Measurements from ENCODE around the gene DKK2. TPM values are rescaled to one million over a fixed set of nuclear protein-coding genes. Genes with fewer than 3 reads are reported as not detected.

DKK2 gene
- total and polyA plus RNA-seq, 2 donors = 0.85 to 0.91 TPM

- Histone ChIP-seq H3K4me1 (ENCODE audit: control insufficient read depth in 2 of 2, insufficient read depth in 2 of 2, low read length in 2 of 2) (no peaks in the 10 kb centered on the region), H3K27me3 (ENCODE audit: control insufficient read depth in 2 of 2, insufficient read depth in 1 of 2, low read length in 1 of 2) (peaks cover 0 to under 1% of the 10 kb centered on the region in 2 donors), H3K27ac (ENCODE audit: low read depth in 1 of 2, low read length in 1 of 2) (no peak overlapping the region), H3K9me3 (ENCODE audit: control insufficient read depth in 2 of 2, insufficient read depth in 1 of 2, low read length in 1 of 2) (no peaks in the 10 kb centered on the region), H3K4me3 (ENCODE audit: low read length in 2 of 2) (no peak overlapping the region), H3K36me3 (ENCODE audit: control insufficient read depth in 2 of 2, insufficient read depth in 2 of 2, low read length in 1 of 2) (no peaks in the 10 kb centered on the region)
- DNase-seq (ENCODE audit: low read depth in 6 of 9, low spot score in 9 of 9) = no peak
- WGBS = 89% methylated on average over 1 of the region's 1 CpG
Measured at GRCh38 chr4:107027379-107027778, 8.7 kb downstream of the DKK2 start.

- no peak for DNase-seq (ENCODE audit: low read depth in 6 of 9, low spot score in 9 of 9)
- Histone ChIP-seq H3K4me3 (ENCODE audit: low read length in 2 of 2) (no peak overlapping the region), H3K9me3 (ENCODE audit: control insufficient read depth in 2 of 2, insufficient read depth in 1 of 2, low read length in 1 of 2) (no peaks in the 10 kb centered on the region), H3K27me3 (ENCODE audit: control insufficient read depth in 2 of 2, insufficient read depth in 1 of 2, low read length in 1 of 2) (no peaks in the 10 kb centered on the region), H3K4me1 (ENCODE audit: control insufficient read depth in 2 of 2, insufficient read depth in 2 of 2, low read length in 2 of 2) (no peaks in the 10 kb centered on the region), H3K36me3 (ENCODE audit: control insufficient read depth in 2 of 2, insufficient read depth in 2 of 2, low read length in 1 of 2) (no peaks in the 10 kb centered on the region), H3K27ac (ENCODE audit: low read depth in 1 of 2, low read length in 1 of 2) (no peak overlapping the region)
- 93% methylated on average over 3 of the region's 3 CpGs for WGBS
Measured at GRCh38 chr4:107018344-107018735, 17.8 kb downstream of the DKK2 start.

GRCh38 chr4:107017443-107018343 is 18.4 kb downstream of the DKK2 start:
- Histone ChIP-seq H3K4me3 (ENCODE audit: low read length in 2 of 2) (no peak overlapping the region), H3K4me1 (ENCODE audit: control insufficient read depth in 2 of 2, insufficient read depth in 2 of 2, low read length in 2 of 2) (no peaks in the 10 kb centered on the region), H3K27ac (ENCODE audit: low read depth in 1 of 2, low read length in 1 of 2) (no peak overlapping the region), H3K27me3 (ENCODE audit: control insufficient read depth in 2 of 2, insufficient read depth in 1 of 2, low read length in 1 of 2) (no peaks in the 10 kb centered on the region), H3K36me3 (ENCODE audit: control insufficient read depth in 2 of 2, insufficient read depth in 2 of 2, low read length in 1 of 2) (no peaks in the 10 kb centered on the region), H3K9me3 (ENCODE audit: control insufficient read depth in 2 of 2, insufficient read depth in 1 of 2, low read length in 1 of 2) (no peaks in the 10 kb centered on the region)
- DNase-seq (ENCODE audit: low read depth in 6 of 9, low spot score in 9 of 9) = no peak
- WGBS = 82% methylated on average over 7 of the region's 7 CpGs

- Histone ChIP-seq H3K27ac (ENCODE audit: low read depth in 1 of 2, low read length in 1 of 2) (no peak overlapping the region), H3K36me3 (ENCODE audit: control insufficient read depth in 2 of 2, insufficient read depth in 2 of 2, low read length in 1 of 2) (no peaks in the 10 kb centered on the region), H3K27me3 (ENCODE audit: control insufficient read depth in 2 of 2, insufficient read depth in 1 of 2, low read length in 1 of 2) (no peaks in the 10 kb centered on the region), H3K9me3 (ENCODE audit: control insufficient read depth in 2 of 2, insufficient read depth in 1 of 2, low read length in 1 of 2) (no peaks in the 10 kb centered on the region), H3K4me1 (ENCODE audit: control insufficient read depth in 2 of 2, insufficient read depth in 2 of 2, low read length in 2 of 2) (no peaks in the 10 kb centered on the region), H3K4me3 (ENCODE audit: low read length in 2 of 2) (no peak overlapping the region)
- 96% methylated on average over 3 of the region's 3 CpGs for WGBS
- DNase-seq (ENCODE audit: low read depth in 6 of 9, low spot score in 9 of 9) = no peak
Measured at GRCh38 chr4:107011312-107011711, 24.8 kb downstream of the DKK2 start.

- Histone ChIP-seq H3K27me3 (ENCODE audit: control insufficient read depth in 2 of 2, insufficient read depth in 1 of 2, low read length in 1 of 2) (no peaks in the 10 kb centered on the region), H3K4me3 (ENCODE audit: low read length in 2 of 2) (no peak overlapping the region), H3K27ac (ENCODE audit: low read depth in 1 of 2, low read length in 1 of 2) (no peak overlapping the region), H3K4me1 (ENCODE audit: control insufficient read depth in 2 of 2, insufficient read depth in 2 of 2, low read length in 2 of 2) (no peaks in the 10 kb centered on the region), H3K9me3 (ENCODE audit: control insufficient read depth in 2 of 2, insufficient read depth in 1 of 2, low read length in 1 of 2) (no peaks in the 10 kb centered on the region), H3K36me3 (ENCODE audit: control insufficient read depth in 2 of 2, insufficient read depth in 2 of 2, low read length in 1 of 2) (no peaks in the 10 kb centered on the region)
- WGBS = 92% methylated on average over 3 of the region's 3 CpGs
- no peak for DNase-seq (ENCODE audit: low read depth in 6 of 9, low spot score in 9 of 9)
Measured at GRCh38 chr4:107009196-107009968, 26.7 kb downstream of the DKK2 start.

GRCh38 chr4:107008115-107008514 is 28.0 kb downstream of the DKK2 start:
- no peak for DNase-seq (ENCODE audit: low read depth in 6 of 9, low spot score in 9 of 9)
- Histone ChIP-seq H3K27me3 (ENCODE audit: control insufficient read depth in 2 of 2, insufficient read depth in 1 of 2, low read length in 1 of 2) (no peaks in the 10 kb centered on the region), H3K36me3 (ENCODE audit: control insufficient read depth in 2 of 2, insufficient read depth in 2 of 2, low read length in 1 of 2) (no peaks in the 10 kb centered on the region), H3K4me3 (ENCODE audit: low read length in 2 of 2) (no peak overlapping the region), H3K27ac (ENCODE audit: low read depth in 1 of 2, low read length in 1 of 2) (no peak overlapping the region), H3K9me3 (ENCODE audit: control insufficient read depth in 2 of 2, insufficient read depth in 1 of 2, low read length in 1 of 2) (no peaks in the 10 kb centered on the region), H3K4me1 (ENCODE audit: control insufficient read depth in 2 of 2, insufficient read depth in 2 of 2, low read length in 2 of 2) (no peaks in the 10 kb centered on the region)
- WGBS = 93% methylated on average over 2 of the region's 2 CpGs

GRCh38 chr4:107006218-107006617 is 29.9 kb downstream of the DKK2 start:
- Histone ChIP-seq H3K9me3 (ENCODE audit: control insufficient read depth in 2 of 2, insufficient read depth in 1 of 2, low read length in 1 of 2) (no peaks in the 10 kb centered on the region), H3K4me1 (ENCODE audit: control insufficient read depth in 2 of 2, insufficient read depth in 2 of 2, low read length in 2 of 2) (no peaks in the 10 kb centered on the region), H3K27ac (ENCODE audit: low read depth in 1 of 2, low read length in 1 of 2) (no peak overlapping the region), H3K36me3 (ENCODE audit: control insufficient read depth in 2 of 2, insufficient read depth in 2 of 2, low read length in 1 of 2) (no peaks in the 10 kb centered on the region), H3K27me3 (ENCODE audit: control insufficient read depth in 2 of 2, insufficient read depth in 1 of 2, low read length in 1 of 2) (no peaks in the 10 kb centered on the region), H3K4me3 (ENCODE audit: low read length in 2 of 2) (no peak overlapping the region)
- no peak for DNase-seq (ENCODE audit: low read depth in 6 of 9, low spot score in 9 of 9)

GRCh38 chr4:106996490-106996889 is 39.6 kb downstream of the DKK2 start:
- Histone ChIP-seq H3K4me3 (ENCODE audit: low read length in 2 of 2) (no peak overlapping the region), H3K9me3 (ENCODE audit: control insufficient read depth in 2 of 2, insufficient read depth in 1 of 2, low read length in 1 of 2) (no peaks in the 10 kb centered on the region), H3K4me1 (ENCODE audit: control insufficient read depth in 2 of 2, insufficient read depth in 2 of 2, low read length in 2 of 2) (no peaks in the 10 kb centered on the region), H3K27ac (ENCODE audit: low read depth in 1 of 2, low read length in 1 of 2) (no peak overlapping the region), H3K36me3 (ENCODE audit: control insufficient read depth in 2 of 2, insufficient read depth in 2 of 2, low read length in 1 of 2) (no peaks in the 10 kb centered on the region), H3K27me3 (ENCODE audit: control insufficient read depth in 2 of 2, insufficient read depth in 1 of 2, low read length in 1 of 2) (no peaks in the 10 kb centered on the region)
- 6% methylated on average over 2 of the region's 2 CpGs for WGBS
- DNase-seq (ENCODE audit: low read depth in 6 of 9, low spot score in 9 of 9) = no peak

GRCh38 chr4:106993827-106994226 is 42.3 kb downstream of the DKK2 start:
- no peak overlapping the region for H3K27ac ChIP-seq (ENCODE audit: low read depth in 1 of 2, low read length in 1 of 2)
- H3K4me3 ChIP-seq (ENCODE audit: low read length in 2 of 2) = no peak overlapping the region
- no peaks in the 10 kb centered on the region for H3K9me3 ChIP-seq (ENCODE audit: control insufficient read depth in 2 of 2, insufficient read depth in 1 of 2, low read length in 1 of 2)
- no peaks in the 10 kb centered on the region for H3K4me1 ChIP-seq (ENCODE audit: control insufficient read depth in 2 of 2, insufficient read depth in 2 of 2, low read length in 2 of 2)
- H3K27me3 ChIP-seq (ENCODE audit: control insufficient read depth in 2 of 2, insufficient read depth in 1 of 2, low read length in 1 of 2) = no peaks in the 10 kb centered on the region
- H3K36me3 ChIP-seq (ENCODE audit: control insufficient read depth in 2 of 2, insufficient read depth in 2 of 2, low read length in 1 of 2) = no peaks in the 10 kb centered on the region
- 95% methylated on average over 4 of the region's 4 CpGs for WGBS
- DNase-seq (ENCODE audit: low read depth in 6 of 9, low spot score in 9 of 9) = no peak

Measured in thymus (tissue), 11 donors.